ENCODE measurements around the gene PRRX1.

GRCh38 chr1:170729225-170730002 is 65.5 kb downstream of the PRRX1 start:
- TF ChIP-seq, protein P1, sequence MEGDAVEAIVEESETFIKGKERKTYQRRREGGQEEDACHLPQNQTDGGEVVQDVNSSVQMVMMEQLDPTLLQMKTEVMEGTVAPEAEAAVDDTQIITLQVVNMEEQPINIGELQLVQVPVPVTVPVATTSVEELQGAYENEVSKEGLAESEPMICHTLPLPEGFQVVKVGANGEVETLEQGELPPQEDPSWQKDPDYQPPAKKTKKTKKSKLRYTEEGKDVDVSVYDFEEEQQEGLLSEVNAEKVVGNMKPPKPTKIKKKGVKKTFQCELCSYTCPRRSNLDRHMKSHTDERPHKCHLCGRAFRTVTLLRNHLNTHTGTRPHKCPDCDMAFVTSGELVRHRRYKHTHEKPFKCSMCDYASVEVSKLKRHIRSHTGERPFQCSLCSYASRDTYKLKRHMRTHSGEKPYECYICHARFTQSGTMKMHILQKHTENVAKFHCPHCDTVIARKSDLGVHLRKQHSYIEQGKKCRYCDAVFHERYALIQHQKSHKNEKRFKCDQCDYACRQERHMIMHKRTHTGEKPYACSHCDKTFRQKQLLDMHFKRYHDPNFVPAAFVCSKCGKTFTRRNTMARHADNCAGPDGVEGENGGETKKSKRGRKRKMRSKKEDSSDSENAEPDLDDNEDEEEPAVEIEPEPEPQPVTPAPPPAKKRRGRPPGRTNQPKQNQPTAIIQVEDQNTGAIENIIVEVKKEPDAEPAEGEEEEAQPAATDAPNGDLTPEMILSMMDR (CRISPR knock-in tag; IDR thresholded peaks at IDR 0.05): no peak
- TF ChIP-seq ZNF253 (CRISPR knock-in tag; IDR thresholded peaks at IDR 0.05; ENCODE audit: borderline replicate concordance) (no peak), ZNF121 (CRISPR knock-in tag; IDR thresholded peaks at IDR 0.05) (no peak), EP300 (IDR thresholded peaks at IDR 0.05; ENCODE audit: low read depth in 2 of 2, low read length in 2 of 2) (no peak), EP300 (CRISPR knock-in tag; IDR thresholded peaks at IDR 0.05; ENCODE audit: borderline replicate concordance) (no peak), GLI4 (CRISPR knock-in tag; IDR thresholded peaks at IDR 0.05; ENCODE audit: borderline replicate concordance) (no peak), ZKSCAN1 (IDR thresholded peaks at IDR 0.05; ENCODE audit: low read length) (no peak), YY1 (IDR thresholded peaks at IDR 0.05; ENCODE audit: insufficient read depth, insufficient replicate concordance, low read depth, low read length) (no peak), TAF15 (IDR thresholded peaks at IDR 0.05; ENCODE audit: low read depth, low read length, poor library complexity, severe bottlenecking) (no peak)

Measured in HepG2 (cell line).